GM12891 (cell line): ENCODE results near the gene TRAF7.

Experiments used
- DNase-seq: peaks from one replicate; pipeline ENCODE4 v3.0.0; 2011; ENCODE audit warnings: low spot score; ENCODE audit not compliant: insufficient read length
- FAIRE-seq: peaks from 2 replicates; lab custom pipeline; 2011; peaks lifted over from hg19 to GRCh38; lab: Jason Lieb, UNC
- PAX5 ChIP-seq: IDR thresholded peaks from 2 replicates; pipeline ENCODE4 v1.6.1; 2011; ENCODE audit warnings: low read length, moderate library complexity, mild to moderate bottlenecking; ENCODE audit not compliant: insufficient read depth, severe bottlenecking
- POLR2A ChIP-seq: IDR thresholded peaks from 2 replicates; pipeline ENCODE4 v1.6.1; 2011; ENCODE audit warnings: low read depth, low read length, control low read depth
- POLR2AphosphoS5 ChIP-seq: IDR thresholded peaks from 2 replicates; pipeline ENCODE4 v1.6.1; 2011; ENCODE audit warnings: low read depth, low read length, control low read depth
- POU2F2 ChIP-seq: IDR thresholded peaks from 2 replicates; pipeline ENCODE4 v1.6.1; 2011; ENCODE audit warnings: low read depth, mild to moderate bottlenecking, control low read depth, low read length, moderate library complexity
- SPI1 ChIP-seq: IDR thresholded peaks from 2 replicates; pipeline ENCODE4 v1.6.1; 2011; ENCODE audit warnings: low read depth, low read length, control low read depth
- TAF1 ChIP-seq: IDR thresholded peaks from 2 replicates; pipeline ENCODE4 v1.6.1; 2011; ENCODE audit warnings: low read depth, low read length, control low read depth

Gene TRAF7

DNA sequence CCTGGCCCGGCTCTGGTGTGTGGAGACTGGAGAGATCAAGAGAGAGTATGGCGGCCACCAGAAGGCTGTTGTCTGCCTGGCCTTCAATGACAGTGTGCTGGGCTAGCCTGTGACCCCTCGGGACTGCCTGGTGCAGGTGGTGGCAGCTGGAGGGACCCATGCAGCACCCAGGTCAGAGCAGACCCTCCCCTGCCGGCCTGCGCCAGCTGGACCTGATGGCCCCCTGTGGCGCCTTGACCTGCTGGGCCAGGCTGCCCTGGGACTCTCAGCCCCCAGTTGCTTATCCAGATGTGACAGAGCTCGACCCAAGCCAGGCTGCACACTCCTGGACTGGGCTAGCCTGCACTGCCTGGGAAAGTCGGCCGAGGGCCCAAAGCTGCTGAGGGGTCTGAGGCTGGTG lies 53.2 kb downstream of the TRAF7 start:
- DNase-seq (no peak), FAIRE-seq (no peak)
- TF ChIP-seq TAF1 (no peak), POU2F2 (no peak), POLR2AphosphoS5 (no peak), SPI1 (no peak), POLR2A (no peak), PAX5 (no peak)

DNA sequence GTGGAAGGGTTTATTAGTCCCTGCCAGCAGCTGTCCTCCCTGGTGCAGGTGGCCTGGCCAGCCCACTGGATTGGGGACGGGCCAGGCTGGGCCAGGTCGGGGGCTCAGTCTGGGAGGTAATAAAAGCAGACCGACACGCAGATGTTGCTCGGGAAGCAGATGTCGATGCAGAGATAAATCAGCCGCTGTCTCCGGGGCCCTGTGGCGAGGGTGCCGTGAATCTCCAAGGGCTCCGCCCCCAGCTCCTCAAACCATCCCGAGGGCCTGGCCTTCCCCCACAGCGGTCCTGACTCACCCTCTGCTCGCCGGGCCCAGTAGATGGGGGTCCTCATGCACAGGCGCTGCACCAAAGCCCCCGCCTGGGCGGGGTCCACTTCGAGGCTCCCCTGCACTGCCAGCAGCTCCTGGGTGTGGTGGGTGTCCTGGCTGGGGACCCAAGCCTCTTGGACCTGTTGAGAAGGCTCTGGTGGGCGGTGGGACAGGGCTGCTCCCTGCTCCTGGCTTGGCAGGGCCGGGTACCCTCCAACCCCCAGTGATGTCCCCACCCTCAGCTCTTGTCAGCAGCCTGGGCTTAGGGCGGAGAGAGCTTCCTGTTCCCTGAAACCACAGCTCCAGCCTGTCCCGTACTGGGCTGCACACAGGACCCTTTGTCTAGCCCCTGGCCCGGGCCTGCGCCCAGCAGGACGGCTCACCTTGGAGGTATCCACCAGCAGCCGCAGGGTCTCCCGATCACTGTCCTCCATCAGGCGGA lies 53.9 kb downstream of the TRAF7 start:
- no peak for TF ChIP-seq SPI1
- TF ChIP-seq POLR2AphosphoS5 = no peak
- no peak for TF ChIP-seq TAF1
- no peak for TF ChIP-seq PAX5
- no peak; the same call in 1 of the 2 replicates for TF ChIP-seq POLR2A
- no peak for TF ChIP-seq POU2F2
- FAIRE-seq (no peak), DNase-seq (no peak)

DNA sequence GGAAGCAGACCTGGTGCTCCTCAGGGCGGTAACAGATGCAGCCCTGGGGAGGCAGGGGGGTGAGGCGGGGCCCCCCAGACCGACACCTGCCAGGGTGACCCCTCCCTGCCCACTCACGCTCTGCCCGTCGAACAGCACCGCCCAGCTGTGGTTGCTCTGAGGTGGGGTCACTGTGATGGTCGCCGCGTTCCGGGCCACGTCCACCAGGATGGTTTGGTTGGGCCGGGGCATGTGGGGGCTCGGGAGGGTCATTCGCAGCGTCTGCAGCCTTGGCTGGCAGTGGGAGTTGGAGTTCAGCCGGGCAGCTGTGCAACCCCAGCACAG lies 54.4 kb downstream of the TRAF7 start:
- TF ChIP-seq POLR2A (no peak), TAF1 (no peak), POLR2AphosphoS5 (no peak; the same call in 1 of the 2 replicates), SPI1 (no peak), POU2F2 (no peak), PAX5 (no peak)
- no peak for FAIRE-seq

DNA sequence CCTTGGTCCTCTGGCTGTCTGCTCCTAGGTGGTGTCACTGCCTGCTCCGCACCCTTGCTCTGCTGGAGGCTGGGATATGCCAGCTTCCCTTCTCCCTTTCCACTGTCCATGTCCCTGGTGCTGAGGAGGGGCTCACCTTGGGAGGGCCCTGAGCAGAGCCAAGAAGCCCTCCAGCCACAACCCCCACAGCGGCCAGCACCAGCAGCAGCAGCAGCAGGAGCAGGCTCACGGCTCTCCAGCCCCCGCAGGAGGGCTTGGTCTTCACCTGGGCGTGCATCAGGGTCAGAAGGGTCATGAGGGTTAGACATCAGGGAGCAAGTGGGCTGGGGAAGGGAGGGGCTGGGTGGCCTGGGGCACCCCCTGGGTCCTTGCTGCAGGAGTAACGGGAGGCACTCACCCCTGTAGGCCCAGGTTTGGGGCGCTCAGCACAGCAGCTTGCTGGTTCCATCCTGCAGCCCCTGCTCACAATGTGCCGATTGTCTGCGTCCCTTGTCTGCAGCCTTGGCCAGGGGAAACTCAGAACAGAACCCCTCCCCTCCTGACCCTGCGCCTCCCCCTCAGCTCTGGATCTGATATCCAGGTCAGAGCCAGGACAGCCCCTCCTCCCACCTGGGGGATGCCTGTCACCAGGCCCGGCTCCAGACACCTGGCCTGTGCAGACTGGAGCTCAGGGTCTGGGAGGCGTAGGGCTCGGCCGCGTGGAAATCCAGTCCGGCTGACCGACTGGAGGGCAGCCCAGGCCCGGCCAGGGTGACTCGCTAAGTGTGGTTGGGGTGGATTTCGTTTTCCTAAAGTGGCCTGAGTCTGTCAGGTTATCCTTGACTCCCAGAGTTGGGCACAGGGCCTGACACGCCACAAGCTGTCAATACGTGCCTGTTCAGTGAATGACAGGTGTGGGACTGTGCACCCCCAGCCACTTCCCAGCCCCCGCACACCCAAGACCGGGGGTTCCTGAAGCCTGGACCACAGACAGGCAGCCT lies 55.1 kb downstream of the TRAF7 start, which contains the start of gene BRICD5:
Gene BRICD5, minus strand, starts transcription at position 478 of the 980 bp plus-strand sequence. Its CDS starts 30 bp downstream, at position 448.
- DNase-seq (no peak), FAIRE-seq (no peak)
- TF ChIP-seq POLR2AphosphoS5 (peak; percentile 11; the same call in 1 of the 2 replicates), POU2F2 (no peak; the same call in 1 of the 2 replicates), PAX5 (no peak), SPI1 (no peak)

More for the DNA sequence above, 54.4 kb downstream of the TRAF7 start:
- DNase-seq = no peak

DNA sequence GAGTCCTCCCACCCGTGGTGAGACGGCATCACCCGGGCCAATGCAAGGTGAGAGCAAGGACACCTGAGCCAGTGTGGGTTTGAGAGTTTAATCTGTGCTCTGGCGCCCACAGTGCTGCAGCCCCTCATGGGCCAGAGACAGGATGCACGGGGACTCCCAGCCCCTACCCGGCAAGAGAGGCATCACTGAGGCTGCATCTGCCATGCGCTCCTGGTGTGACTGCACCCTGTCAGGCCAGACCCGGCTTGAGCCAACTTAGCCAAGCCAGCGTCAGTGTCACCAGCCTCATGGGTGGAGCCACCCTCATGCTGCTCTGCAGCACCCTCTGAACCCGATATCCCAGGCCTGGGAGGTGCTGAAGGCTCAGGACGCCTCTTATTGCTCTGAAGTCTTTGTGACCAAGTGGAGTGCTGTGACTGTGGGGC lies 56.4 kb downstream of the TRAF7 start:
- no peak for DNase-seq
- TF ChIP-seq PAX5 = no peak
- peak; percentile 56; the same call in 1 of the 2 replicates for TF ChIP-seq POLR2AphosphoS5
- no peak for FAIRE-seq

DNA sequence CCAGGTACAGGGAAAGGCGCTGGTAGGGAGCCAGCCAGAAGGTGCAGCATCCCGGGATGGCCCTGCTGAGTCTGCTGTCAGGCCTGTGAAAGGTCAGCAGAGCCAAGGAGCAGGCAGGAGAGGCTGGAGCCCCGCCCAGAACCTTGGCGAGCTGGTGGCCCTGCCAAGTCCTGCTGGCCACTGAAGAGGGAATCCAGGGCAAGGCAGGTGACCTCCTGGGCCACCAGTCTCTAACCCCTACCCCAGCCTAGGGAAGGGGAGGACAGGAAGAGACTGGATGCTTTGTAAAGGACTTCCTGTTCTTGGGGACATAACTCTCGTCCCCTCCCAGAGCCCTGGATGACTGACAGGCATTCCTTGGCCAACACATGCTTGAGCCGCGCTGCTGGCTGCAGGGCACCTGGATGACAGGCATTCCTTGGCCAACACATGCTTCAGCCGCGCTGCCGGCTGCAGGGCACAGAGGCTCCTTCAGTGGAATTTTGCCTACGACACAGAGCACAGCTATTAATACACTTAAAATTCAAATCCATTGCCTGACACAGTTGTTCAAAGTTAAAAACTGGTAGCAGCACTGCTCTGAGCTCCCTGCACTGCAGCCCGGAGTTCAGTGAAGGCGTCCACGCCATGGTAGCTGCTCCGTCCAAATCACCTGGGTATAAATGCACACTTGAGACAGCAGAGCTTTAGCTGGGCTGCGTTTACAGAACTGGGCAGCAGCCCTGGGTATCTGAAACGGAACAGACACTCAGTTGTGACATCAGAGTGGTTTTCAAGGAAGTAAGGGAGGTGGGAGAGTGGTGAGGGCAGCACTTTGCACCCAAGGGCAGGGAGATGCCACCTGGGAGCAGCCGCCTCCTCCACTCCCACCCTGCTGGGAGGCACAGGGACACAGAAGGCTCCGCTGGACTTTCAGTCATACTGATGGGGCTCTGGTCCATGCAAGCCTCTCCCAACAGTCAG lies 57.1 kb downstream of the TRAF7 start:
- FAIRE-seq (no peak), DNase-seq (no peak)
- TF ChIP-seq PAX5 (no peak), POU2F2 (0 out of 2 replicates have a peak, but pooled peaks have one; percentile 13)

DNA sequence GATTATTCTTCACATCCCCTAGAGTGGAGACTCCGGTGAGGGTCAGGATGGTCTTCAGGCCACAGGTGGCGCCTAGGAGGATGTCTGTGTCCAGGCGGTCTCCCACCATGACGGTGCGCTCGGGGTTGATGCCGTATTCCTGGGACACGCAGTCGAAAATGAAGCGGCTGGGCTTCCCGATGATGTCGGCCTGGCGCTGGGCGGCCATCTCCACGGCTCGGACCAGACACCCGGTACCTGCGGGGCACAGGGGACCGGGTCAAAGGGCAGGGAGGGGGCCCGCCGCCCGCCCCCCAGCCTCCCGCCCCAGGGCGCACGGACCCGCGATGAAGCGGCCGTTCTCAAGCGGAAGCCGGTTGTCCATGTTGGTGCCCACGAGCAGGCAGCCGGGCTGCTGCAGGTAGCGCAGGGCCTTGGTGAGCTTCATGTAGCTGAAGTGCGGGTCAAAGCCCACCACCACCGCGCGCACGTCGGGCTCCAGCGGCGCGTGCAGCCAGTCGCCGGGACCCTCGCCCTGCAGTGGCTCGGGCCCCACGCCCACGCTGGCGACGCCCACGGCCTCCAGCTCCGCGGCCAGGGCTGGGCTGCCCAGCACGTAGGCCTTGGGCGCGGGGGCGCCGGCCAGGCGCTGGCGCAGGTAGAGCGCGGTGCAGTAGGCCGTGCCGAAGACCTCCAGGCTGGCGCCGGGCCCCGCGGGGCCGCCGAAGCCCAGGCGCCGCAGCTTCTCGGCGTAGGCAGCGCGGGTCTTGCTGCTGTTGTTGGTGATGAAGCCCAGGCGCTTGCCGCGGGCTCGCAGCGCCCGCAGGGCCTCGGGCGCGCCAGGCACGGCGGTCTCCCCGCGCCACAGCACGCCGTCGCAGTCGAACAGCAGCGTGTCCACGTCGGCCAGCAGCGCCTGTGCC lies 58.5 kb downstream of the TRAF7 start:
- peak; percentile 45 for FAIRE-seq
- no peak for DNase-seq
- TF ChIP-seq TAF1 (no peak), PAX5 (no peak), POLR2A (no peak), POLR2AphosphoS5 (no peak; the same call in 1 of the 2 replicates), SPI1 (no peak), POU2F2 (no peak)

DNA sequence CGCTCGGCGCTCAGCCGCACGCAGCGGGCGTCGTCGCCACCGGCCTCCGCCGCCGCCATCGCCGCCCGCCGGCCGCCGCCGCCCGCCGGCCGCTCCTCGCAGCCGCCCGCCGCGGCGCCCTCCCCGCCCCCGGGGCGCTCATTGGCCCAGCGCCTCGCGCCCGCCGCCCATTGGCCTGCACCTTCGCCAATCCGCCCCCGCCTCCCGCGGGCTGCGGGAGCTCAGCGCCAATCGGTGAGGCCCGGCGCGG lies 59.1 kb downstream of the TRAF7 start, which contains the start of gene PGP:
Gene PGP, minus strand, starts transcription at position 122 of the 250 bp plus-strand sequence. Its CDS starts 63 bp downstream, at position 59.
- FAIRE-seq = peak; percentile 98
- TF ChIP-seq POU2F2 = no peak
- TF ChIP-seq PAX5 = no peak
- no peak for TF ChIP-seq POLR2A
- TF ChIP-seq POLR2AphosphoS5 = no peak
- no peak for TF ChIP-seq TAF1
- no peak for TF ChIP-seq SPI1
- DNase-seq = no peak
